DMS114 treated with DMSO at 0.1 percent for 48 hours (cell line): Measurements from ENCODE around the gene NXPH1.

Experiments used
- DNase-seq: peaks from one replicate; lab custom pipeline; 2025; ENCODE audit not compliant: unreplicated experiment; lab: John Stamatoyannopoulos, UW

The NXPH1 gene

DNA sequence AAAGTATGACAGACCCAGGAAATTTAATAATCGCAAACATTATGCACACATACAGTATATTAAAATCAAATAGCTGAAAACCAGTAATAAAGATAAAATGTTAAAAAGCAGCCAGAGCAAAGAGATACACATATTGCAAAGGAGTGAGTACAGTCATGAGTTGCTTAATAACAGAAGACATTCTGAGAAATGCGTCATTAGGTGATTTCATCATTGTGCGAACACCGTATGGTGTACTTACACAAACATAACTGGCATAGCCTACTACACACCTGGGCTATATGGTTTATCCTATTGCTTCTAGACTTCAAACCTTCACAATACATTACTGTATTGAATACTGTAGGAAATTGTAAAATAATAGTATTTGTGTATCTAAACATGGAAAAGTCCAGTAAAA is 367.6 kb downstream of the NXPH1 start:
- no peak for DNase-seq
